ENCODE measurements around the gene DNAJC18. TPM values are rescaled to one million over a fixed set of nuclear protein-coding genes. Genes with fewer than 3 reads are reported as not detected.
"Not testable (repeated sequence)": the region's sequence is repeated elsewhere in the genome, so short reads cannot be mapped to it uniquely, and the experiment has no call there.

The DNAJC18 gene
- total and polyA plus RNA-seq, 7 donors, result 2.6 to 14.5 (median 10.3) TPM

DNA sequence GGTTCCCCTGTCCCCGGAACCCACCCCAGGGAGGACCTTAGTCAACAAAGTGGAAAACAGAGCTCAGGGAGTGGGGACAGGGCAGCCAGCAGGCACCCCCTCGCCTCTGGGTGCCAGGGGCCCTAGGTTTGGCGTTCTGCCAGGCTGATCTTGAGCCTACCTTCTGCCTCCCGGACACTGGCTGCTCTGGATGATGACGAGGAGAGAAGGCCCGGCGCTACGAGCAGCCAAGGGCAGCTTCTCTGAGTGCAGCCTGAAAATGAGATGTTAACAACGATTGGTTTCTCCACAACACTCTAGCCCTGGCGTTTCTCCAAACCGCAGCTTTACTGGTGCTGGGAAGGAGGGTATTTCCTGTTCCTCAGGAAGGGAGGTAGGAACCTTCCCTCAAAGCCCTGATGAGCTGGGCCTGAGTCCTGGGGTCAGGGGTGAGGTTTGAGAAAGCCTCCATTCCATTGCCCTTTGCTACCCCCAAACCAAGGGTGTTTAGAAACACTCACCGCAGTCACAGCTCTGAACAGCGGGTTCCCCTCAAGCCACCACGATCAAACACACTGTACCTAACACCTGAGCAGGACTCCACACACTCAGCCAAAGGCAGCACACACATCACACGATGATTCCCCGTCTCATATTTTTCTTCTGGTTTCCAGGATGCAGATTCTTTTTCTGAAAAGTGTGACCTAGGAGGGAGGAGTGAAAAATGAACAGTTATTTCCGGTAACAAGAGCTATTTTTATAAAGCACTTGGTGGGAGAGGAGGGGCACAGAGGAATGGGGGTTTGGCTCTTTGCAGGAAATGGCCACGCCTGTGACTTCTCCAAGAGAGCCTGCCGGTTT is 42.9 kb upstream of the DNAJC18 start, which contains the start of gene STING1:
STING1 (minus strand) TSS at position 709 of the 840 bp plus-strand sequence. CDS start 1,054 bp downstream, outside the sequence.
- Histone ChIP-seq H3K36me3 (ENCODE audit: insufficient read depth in 1 of 2, low read depth in 1 of 2) (peaks cover 0 to 7% of the 10 kb centered on the region in 2 donors), H3K27ac (peak within 1 kb of the TSS; percentile 73), H3K27me3 (ENCODE audit: insufficient read depth in 3 of 3, low read length in 2 of 3) (no peaks in the 10 kb centered on the region), H3K9me3 (no peaks in the 10 kb centered on the region), H3K4me1 (no peaks in the 10 kb centered on the region), H3K4me3 (peak within 1 kb of the TSS; percentile 60)
- intact Hi-C loops (cut with DNase I), result no loop called here
- DNase-seq (peak; percentile 83 to 84), ATAC-seq (peak; percentile 46 to 72 (median 61))
- TF ChIP-seq CTCF (IDR thresholded peaks at IDR 0.05), result no peak
- WGBS, 3 donors, result 24 to 36% (median 27%) methylated on average over 19 of the region's 19 CpGs

DNA sequence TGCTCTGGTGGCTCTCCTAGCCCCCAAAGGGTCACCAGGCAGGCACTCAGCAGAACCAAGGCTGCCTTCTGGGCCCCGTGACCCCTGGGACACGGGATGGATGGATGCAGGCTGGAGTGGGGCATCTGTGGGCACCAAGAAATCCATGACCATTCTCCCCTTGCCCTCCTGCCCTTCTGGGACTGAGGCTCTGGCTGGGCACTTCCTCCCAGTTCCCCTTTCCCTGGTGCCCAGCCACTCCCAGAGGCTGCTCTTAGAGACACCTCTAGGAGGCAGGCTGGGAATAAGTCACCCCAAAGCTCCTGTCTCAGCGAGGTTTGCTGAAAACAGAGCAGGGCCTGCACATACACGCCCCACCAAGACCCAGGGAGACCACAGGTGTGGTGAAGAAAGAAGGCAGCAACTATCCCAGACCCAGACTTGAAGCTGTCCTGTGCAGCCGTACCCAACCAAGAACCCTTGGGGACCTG is 42.3 kb upstream of the DNAJC18 start:
- intact Hi-C loops (cut with DNase I), result no loop called here
- Histone ChIP-seq H3K27me3 (ENCODE audit: insufficient read depth in 3 of 3, low read length in 2 of 3) (no peaks in the 10 kb centered on the region), H3K9me3 (no peaks in the 10 kb centered on the region), H3K4me3 (peak overlapping the region; percentile 60), H3K4me1 (no peaks in the 10 kb centered on the region), H3K36me3 (ENCODE audit: insufficient read depth in 1 of 2, low read depth in 1 of 2) (peaks cover 0 to 7% of the 10 kb centered on the region in 2 donors), H3K27ac (peak overlapping the region; percentile 73)
- DNase-seq (peak in 1 of 2 donors; percentile 63), ATAC-seq (peak; percentile 18 to 53 (median 20))
- TF ChIP-seq CTCF (IDR thresholded peaks at IDR 0.05), result no peak
- WGBS, 3 donors, result 55 to 71% (median 59%) methylated on average over 5 of the region's 5 CpGs

- peak; percentile 8 to 28 (median 22) for ATAC-seq
- no peaks in the 10 kb centered on the region for H3K4me1 ChIP-seq
- WGBS, 3 donors, result 48 to 61% (median 54%) methylated on average over 10 to 12 of the region's 12 CpGs
- DNase-seq, result peak; percentile 49 to 57
- peaks cover 0 to 7% of the 10 kb centered on the region in 2 donors for H3K36me3 ChIP-seq (ENCODE audit: insufficient read depth in 1 of 2, low read depth in 1 of 2)
- no peaks in the 10 kb centered on the region for H3K27me3 ChIP-seq (ENCODE audit: insufficient read depth in 3 of 3, low read length in 2 of 3)
- H3K9me3 ChIP-seq, result no peaks in the 10 kb centered on the region
- intact Hi-C loops (cut with DNase I), result no loop called here
- H3K4me3 ChIP-seq, result peak overlapping the region; percentile 60
- peak overlapping the region; percentile 73 for H3K27ac ChIP-seq
- TF ChIP-seq CTCF (IDR thresholded peaks at IDR 0.05), result no peak
These were observed 41.8 kb upstream of the DNAJC18 start for GRCh38 chr5:139481122-139481533.

- DNase-seq; H3K9me3 ChIP-seq; intact Hi-C loops (cut with DNase I); H3K4me3 ChIP-seq; H3K27ac ChIP-seq; H3K27me3 ChIP-seq (ENCODE audit: insufficient read depth in 3 of 3, low read length in 2 of 3); H3K4me1 ChIP-seq; ATAC-seq: not testable (repeated sequence)
- 90 to 100% (median 96%) methylated on average over 4 of the region's 4 CpGs for WGBS, 3 donors
- H3K36me3 ChIP-seq (ENCODE audit: insufficient read depth in 1 of 2, low read depth in 1 of 2), result peaks cover 0 to 10% of the 10 kb centered on the region in 2 donors
These were observed 40.4 kb upstream of the DNAJC18 start for GRCh38 chr5:139479729-139480128.

GRCh38 chr5:139478657-139479423 is 39.5 kb upstream of the DNAJC18 start:
- not testable (repeated sequence) for H3K4me3 ChIP-seq, H3K9me3 ChIP-seq
- 87 to 92% (median 90%) methylated on average over 9 of the region's 9 CpGs for WGBS, 3 donors

More at GRCh38 chr5:139478657-139479423, 39.5 kb upstream of the DNAJC18 start:
- ATAC-seq; H3K27me3 ChIP-seq (ENCODE audit: insufficient read depth in 3 of 3, low read length in 2 of 3); intact Hi-C loops (cut with DNase I); H3K4me1 ChIP-seq; H3K27ac ChIP-seq; DNase-seq: not testable (repeated sequence)
- H3K36me3 ChIP-seq (ENCODE audit: insufficient read depth in 1 of 2, low read depth in 1 of 2), result peaks cover 0 to 10% of the 10 kb centered on the region in 2 donors

Data from psoas muscle (tissue), 8 donors.